Activated gamma-delta T cell treated with Interleukin-2 at 50 U/mL for 16 hours (primary cell): ENCODE results near the gene TJP1.
"Not testable (repeated sequence)": the region's sequence is repeated elsewhere in the genome, so short reads cannot be mapped to it uniquely, and the experiment has no call there.

Source experiments
- DNase-seq: peaks from one replicate; pipeline ENCODE4 v3.0.0-alpha.2; 2020

Gene TJP1

DNA sequence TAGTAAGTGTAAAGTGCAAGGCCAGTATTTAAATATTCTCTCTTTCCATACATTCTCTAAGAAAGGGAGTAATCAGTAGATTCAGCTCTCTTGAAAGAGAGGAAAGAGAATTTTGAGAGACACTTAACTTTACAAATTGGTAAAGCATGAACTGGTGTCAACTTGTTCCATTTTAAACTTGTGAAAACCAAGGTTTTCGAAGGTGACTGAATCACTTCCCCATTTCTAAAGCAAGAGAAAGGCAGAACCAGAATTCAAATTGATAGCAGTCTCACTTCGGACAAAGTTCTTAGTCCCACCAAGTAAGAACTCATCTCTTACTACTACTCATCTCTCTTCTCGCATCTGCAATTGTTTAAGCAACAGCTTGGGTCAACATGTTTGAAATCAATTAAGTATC, 22.4 kb downstream of the TJP1 start:
- no peak for DNase-seq

DNA sequence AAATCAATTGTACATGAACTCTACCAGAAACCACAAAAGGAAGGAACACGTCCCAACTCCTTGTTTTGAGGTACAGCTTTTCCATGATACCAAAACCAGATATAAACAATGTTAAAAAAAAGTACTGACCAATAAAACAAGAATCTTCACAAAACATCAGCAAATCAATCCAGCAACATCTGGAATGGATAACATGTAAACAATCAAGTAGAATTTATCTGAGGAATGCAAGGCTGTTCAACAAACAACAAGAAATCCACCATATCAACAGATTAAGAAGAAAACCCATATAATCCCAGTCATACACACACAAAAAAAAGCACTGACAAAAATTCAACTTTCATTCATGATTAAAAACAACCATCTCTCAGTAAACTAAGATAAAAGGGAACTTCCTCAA, 26.7 kb downstream of the TJP1 start:
- DNase-seq: no peak

DNA sequence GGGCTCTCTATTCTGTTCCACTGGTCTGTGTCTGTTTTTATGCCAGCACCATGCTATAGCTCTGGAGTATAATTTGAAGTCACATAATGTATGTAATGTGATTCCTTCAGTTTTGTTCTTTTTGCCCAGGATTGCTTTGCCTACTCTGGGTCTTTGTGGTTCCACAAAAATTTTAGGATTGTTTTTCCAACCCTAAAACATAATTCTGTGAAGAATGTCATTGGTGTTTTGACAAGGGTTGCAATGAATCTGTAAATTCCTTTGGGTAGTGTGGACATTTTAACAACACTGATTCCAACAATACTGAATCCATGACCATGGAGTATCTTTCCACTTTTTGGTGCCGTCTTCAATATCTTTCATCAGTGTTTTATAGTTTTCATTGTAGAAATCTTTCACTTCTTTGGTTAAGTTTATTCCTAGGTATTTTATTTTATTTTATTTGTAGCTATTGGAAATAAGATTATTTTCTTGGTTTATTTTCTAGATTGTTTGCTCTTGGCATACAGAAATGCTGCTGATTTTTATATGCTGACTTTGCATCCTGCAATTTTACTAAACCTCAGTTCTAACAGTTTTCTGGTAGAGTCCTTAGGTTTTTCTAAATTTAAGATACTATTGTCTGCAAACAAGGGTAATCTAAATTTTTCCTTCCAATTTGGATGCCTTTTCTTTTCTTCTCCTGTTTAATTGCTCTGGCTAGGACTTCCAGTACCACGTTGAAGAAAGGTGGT, 29.7 kb downstream of the TJP1 start:
- no peak for DNase-seq

DNA sequence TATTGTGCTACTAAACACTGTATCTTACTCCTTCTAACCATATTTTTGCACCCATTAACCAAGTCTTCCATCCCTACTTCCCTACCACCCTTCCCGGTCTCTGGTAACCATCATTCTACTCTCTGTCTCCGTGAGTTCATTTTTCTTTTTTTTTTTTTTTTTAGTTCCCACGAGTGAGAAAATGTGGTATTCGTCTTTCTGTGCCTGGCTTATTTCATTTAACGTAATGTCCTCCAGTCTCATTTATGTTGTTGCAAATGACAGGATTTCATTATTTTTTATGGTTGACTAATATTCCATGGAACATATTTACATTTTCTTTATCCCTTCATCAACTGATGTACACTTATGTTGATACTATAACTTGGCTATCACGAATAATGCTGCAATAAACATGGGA, 31.7 kb downstream of the TJP1 start:
- DNase-seq: no peak

DNA sequence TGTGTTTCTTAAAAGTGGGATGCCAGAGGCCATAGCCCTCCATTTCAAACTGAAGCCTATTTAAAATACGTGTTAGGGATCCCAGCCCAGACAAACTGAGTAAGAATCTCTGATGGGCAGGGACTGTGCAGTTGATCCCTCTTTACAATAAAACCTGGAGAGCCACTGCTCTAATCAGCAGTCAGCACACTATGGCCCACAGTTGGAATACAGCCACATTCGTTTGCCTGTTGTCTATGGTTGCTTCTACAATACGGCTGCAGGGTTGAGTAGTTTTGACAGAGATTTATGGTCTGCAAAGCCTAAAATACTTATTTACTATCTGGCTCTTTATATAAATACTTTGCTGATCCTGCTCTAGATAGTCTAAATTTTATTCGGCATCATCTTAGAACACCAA, 32.4 kb downstream of the TJP1 start:
- no peak for DNase-seq

DNA sequence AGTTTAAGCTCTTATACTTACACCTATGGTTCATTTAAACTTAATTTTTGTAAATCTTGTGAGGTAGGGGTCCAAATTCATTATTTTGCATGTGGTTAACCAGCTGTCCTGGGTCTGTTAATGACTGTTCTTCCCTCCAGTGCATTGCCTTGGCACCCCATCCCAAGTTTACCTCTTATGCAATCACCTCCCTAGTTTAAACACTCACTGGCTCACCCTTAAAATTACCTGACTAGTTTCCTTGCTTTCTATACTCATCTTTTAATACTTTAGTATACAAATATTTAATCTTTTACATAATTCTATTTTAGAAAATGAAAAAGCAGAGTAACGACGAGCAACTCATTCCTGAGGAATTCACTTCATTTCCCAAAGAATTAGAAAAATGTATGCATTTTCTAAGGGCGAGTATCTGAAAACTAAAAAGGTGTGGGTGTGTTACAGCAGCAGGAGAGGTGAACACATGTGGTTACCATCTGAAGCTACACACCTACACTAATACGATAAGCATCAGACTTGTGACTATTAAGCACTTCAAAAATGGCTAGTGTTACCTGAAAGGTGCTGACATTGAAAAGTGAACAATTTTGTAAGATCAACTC, 33.7 kb downstream of the TJP1 start:
- no peak for DNase-seq

DNA sequence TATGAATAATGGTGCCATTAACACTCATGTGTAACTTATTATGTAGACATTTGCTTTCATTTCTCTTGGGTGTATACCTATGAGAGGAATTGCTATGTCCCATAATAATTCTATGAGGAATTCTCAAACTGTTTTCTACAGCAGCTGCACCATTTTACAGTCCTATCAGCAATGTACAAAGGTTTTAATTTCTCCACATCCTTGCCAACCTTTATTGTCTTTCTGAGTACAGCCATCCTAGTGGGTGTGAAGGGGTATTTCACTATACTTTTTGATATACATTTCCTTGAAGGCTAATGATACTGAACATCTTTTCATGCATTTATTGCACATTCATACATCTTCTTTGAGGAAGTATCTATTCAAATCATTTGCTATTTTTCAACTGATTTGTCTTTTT, 34.5 kb downstream of the TJP1 start:
- DNase-seq: no peak

DNA sequence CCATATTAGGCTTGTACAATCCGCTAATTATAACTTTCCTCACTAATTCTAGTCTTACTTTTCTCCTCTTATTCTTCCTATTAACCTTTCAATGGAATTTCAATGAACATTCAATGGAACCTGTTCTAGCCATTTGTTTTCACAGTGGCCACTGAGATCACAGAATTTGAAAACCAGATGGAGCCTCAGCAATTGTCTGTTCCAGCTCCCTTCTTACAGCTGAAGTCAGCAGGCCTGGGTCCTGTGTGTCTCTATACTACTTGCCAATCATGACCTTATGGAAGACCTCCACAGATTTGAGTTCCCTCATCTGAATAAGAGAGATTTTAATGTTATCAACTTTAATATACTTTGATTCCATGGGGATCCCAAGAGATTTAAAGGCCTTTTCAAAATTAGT, 36.6 kb downstream of the TJP1 start:
- DNase-seq: no peak

DNA sequence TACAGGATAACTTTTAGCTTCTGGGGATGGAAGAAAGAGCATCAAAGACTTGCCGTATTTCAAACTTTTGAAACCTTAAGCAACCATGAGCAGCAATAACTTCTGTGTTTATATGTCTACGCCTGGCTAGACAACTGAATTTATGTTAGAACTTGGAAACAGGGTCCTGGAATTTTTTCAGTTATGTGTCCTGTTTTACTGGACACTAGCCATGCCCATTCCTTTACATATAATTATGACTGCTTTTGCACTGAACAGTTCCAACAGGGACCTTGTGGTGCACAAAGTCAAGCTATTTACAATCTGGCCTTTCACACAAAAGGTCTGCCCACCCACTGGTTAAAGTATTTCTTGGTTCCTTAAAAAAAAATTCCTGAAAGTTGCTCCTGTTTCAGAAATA, 37.1 kb downstream of the TJP1 start:
- DNase-seq: no peak

DNA sequence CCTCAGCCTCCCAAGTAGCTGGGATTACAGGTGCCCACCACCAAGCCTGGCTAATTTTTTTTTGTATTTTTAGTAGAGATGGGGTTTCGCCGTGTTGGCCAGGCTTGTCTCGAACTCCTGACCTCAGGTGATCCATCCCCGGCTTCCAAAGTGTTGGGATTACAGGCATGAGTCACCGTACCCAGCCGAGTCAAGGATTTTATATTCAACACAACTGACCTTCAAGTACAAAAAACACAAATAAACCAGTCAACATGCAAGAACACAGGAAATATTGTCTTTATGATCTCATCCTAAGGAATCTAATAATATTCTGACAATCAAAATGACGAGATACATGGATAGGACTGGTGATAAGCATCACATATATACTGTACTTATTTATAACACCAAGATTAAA, 37.9 kb downstream of the TJP1 start:
- no peak for DNase-seq

DNA sequence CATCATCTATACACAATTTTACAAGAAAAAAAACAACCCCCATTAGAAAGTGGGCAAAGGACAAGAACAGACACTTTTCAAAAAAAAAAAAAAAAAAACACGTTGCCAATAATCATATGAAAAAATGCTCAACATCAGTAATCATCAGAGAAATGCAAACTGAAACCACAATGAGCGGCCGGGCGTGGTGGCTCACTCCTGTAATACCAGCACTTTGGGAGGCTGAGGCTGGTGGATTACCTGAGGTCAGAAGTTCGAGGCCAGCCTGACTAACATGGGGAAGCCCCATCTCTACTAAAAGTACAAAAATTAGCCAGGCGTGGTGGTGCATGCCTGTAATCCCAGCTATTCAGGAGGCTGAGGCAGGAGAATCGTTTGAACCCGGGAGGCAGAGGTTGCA, 39.5 kb downstream of the TJP1 start:
- not testable (repeated sequence) for DNase-seq

DNA sequence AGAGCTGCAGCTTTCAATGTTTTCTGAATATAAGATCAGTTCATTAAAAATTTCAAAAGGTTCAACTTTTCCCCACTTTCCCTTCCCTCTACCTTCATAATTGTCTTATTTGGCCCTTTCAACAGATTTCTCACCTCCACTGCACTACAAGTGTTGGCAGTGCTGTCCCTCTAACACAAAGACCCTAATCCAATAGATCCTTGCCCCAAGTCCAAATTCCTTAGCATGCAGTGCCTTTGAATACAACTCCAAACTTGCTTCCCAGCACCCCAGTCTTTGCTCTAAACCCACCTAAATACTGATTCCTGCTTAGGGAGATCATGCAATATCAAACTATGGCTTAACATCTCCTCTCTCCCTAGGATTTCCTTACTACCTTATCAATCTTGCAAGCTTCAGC, 43.9 kb downstream of the TJP1 start:
- DNase-seq: no peak

DNA sequence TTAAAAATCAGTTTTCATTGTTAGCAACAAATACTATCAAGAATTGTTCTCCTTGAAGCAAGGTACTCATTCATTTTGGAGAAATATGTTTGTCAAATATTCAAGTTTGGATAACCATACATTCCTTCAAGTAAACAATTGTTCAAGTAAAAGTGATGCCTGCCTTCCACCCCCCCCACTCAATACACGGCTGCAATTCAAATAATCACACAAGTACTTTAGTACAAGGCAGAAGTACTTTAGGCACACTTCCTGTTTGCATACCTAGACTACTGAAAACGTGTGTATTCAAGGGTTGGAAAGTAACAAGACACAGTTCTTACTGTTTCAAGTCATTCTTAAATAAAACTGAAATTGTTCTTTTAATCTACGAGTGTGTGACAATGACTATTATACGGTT, 45.4 kb downstream of the TJP1 start:
- DNase-seq: no peak

DNA sequence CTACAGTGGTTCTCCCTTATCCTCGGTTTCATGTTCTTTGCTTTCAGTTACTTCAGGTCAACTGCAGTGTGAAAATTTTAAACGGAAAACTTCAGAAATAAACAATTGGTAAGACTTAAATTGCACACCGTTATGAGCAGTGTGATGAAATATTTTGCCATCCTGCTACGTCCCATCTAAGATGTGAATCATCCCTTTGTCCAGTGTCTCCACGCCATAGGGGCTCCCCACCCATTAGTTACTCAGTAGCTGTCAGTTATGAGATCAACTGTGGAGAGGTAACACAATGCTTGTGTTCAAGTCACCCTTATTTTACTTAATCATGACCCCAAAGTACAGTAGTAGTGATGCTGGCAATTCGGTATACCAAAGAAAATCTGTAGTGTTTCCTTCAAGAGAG, 47.4 kb downstream of the TJP1 start:
- DNase-seq: no peak

DNA sequence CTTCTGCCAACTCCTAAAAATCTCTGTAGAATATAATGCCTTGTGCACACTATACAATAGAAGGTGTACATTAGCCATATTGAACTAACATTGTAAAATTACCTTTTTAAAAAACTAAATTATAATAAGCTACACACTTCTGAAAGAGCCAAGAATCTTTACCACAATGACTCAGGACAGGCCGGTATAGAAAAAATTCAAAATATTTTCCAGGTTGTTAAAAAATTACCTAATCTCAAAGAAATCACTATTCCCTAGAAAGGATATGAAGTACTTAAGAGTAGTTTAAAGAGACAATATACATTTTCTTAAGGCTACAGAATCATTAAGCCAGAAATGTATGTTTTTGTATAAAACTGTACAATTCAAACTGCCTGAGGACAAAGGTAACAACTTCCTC, 48.5 kb downstream of the TJP1 start:
- no peak for DNase-seq

DNA sequence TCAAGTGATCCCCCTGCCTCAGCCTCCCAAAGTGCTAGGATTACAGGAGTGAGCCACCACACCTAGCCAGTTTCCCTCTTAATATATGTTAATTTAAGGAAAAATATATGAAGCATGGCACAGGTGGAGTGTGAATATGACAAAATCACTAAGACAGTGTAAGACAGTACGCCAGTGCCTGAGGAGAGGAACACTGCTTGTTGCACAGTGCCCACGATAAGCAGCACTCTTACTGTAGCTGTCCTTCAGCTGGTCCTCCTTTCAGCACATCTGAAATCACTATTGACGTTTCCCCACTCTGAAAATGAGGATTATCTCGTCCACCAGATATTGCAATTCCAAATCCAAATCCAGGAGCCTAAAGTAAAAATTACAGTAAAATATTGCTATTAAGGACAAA, 49.3 kb downstream of the TJP1 start:
- DNase-seq: no peak

DNA sequence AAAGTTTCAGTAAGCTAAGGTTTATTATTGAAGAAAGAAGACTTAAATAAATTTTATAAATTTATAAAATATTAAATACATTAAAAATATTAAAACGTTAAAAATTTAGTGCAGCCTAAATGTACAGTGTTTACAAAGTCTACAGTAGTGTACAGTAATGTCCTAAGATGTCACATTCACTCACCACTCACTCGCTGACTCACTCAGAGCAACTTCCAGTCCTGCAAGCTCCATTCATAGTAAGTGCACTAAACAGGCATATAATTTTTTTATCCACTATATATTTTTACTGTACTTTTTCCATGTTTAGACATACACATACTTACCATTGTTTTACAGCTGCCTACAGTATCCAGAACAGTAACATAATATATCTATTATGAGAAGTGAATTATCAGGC, 51.5 kb downstream of the TJP1 start:
- no peak for DNase-seq

DNA sequence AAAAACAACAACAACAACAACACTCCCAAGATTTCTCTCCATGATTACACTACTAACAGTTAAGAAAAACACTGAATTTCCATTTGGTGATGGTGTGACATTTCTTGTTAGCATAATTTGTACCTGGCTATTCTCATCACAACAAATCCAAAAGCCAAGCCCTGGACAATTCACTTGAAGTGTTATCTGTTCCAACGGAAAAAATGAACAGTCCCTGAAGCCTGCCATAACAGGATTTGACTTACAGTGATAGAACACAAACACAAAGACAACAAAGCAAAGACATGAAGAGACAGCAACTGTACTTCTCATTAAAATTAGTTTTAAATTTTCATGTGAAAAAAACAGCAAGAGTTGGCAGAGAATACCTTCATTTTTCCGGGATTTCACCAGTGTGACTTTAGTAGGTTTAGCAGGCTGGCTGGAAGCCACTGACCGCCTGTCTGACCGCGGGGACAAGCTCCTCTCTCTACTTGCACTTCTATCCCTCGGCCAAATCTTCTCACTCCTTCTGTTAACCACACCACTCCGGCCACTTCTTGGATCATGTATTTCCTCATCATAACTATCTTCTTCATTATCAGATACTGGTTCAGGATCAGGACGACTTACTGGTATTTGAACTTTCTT, 56.3 kb downstream of the TJP1 start:
- DNase-seq: no peak

DNA sequence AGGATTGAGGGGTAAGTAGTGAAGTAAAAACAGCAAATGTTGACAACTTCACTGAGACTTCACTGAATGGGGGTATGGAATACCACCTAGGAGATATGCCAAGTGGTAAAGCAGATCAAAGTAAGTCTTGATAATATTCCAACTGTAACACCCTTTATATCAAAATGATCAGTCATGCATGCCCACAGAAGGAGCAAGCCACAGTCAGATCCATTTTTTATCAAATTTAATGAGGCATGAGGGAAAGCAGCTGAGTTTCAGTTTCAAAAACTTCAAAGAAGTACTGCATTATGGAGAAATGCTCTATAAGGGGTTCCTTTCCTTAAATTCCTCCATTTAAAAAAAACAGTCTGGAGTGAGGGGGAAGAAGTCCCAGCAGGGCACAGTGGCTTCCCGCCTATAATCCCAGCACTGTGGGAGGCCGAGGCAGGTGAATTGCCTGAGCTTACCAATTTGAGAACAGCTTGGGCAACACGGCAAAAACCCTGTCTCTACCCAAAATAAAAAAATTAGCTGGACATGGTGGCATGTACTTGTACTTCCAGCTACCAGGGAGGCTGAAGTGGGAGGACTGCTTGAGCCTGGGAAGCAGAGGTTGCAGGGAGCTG, 56.9 kb downstream of the TJP1 start:
- DNase-seq: no peak

DNA sequence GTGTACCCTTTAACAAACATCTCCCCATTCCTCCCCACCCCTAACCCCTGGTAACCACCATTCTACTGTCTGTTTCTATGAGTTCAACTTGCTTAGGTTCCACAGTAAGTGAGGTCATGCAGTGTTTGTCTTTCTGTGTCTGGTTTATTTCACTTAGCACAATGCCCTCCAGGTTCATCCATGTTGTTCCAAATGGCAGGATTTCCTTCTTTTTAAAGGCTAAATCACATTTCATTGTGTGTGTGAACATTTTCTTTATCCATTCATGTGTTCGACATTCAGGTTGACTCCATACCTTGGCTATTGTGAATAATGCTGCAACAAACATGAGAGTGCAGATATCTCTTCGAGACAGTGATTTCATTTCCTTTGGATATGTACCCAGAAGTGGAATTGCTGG, 62.7 kb downstream of the TJP1 start:
- no peak for DNase-seq

DNA sequence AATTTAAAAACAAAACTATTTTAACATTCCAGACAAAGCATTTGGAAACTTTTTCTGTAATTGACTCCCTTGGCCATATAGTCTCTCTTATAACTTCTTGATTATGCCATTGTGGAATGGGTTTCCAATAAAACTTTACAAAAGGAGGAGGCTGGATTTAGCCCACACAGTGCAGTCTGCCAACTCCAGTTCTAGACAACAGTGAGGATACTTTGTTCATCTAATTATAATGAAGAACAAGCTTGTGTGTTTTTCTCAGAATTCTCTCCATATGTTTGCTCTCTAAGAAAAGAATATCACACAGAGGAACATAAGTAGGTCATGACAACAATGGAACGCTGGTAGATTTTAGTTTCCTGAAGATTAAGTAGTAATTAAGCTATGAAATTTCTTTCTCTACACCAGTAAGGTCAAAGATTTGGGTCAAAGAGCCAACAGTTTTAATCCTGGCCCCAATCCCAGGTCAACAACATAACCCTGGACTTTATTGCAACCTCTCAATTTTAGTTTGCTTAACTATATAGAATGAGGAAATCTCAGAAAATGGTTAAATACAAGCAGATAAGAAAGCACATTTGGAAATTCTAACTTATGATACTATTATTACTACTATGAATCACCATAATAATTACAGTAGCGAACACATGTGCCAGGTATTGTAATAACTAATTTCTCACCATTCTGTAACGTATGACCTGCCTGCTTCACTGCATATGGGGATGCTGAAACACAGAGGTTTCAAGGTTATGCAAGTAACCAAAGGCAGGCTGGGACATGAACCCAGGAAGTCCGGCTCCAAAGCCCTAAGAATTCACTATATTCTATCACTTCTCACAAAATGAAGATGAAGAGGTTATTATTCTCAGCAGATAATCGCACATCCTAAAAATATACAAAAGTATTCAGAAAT, 65.7 kb downstream of the TJP1 start:
- no peak for DNase-seq

DNA sequence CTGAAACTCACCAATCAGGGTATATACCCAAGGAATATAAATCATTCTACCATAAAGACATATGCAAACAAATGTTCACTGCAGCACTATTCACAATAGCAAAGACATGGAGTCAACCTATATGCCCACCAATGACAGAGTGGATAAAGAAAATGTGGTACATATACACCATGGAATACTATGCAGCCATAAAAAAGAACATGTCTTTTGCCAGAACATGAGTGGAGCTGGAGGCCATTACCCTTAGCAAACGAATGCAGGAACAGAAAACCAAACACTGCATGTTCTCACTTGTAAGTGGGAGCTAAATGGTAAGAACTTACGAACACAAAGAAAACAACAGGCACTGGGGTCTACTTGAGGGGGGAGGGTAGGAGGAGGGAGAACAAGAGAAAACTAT, 68.3 kb downstream of the TJP1 start:
- not testable (repeated sequence) for DNase-seq

DNA sequence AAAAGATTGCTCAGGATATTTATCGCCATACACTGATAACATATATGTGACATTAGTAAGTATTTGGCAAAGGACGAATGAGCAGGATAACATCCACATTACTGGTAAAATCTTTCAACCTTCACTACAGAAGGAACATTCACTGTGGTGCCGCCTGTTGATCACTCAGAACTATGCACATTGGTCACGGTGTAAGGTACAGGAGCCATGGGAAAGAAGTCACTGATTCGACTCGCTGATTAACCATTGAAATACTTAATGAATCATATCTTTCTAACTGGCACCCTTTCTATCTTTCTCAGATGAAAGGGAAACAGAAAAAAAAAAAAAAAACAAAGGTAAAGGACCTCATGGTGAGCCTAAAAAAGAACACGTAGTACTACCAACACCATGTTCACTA, 68.8 kb downstream of the TJP1 start:
- no peak for DNase-seq
